ENCODE measurements around the gene ETV6.
"Not testable (repeated sequence)": the region's sequence is repeated elsewhere in the genome, so short reads cannot be mapped to it uniquely, and the experiment has no call there.

Gene ETV6

DNA sequence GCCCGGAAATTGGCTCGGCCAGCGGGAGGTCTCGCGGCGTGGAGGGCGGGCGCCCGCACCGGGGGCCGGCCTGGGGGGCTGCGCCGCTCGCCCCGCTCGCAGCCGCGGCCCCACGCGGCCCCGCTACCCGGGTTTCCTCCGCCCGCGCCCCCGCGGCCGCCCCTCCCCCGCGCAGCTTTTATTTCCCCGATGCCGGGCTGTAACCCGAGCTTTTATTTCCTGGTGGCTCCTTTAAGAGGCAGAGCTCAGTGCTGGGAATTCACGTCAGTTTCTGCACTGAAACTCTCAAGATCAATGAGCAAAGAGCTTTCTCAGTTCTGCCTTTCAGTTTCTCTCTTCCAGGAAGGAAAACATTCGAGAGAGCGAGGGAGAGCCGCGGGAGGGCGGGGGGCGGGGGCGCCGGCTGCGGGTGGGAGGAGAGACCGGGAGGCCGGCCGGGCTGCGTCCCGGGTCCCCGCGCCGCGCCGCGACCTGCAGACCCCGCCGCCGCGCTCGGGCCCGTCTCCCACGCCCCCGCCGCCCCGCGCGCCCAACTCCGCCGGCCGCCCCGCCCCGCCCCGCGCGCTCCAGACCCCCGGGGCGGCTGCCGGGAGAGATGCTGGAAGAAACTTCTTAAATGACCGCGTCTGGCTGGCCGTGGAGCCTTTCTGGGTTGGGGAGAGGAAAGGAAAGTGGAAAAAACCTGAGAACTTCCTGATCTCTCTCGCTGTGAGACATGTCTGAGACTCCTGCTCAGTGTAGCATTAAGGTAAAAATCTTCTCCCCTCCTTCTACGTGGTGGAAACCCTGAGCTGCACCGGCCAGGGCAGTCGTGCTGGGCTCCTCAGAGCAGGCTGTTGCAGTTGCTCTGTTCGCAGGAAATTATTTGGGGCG is at the start of gene ETV6:
TSS of gene ETV6 (plus strand) at position 262 of the 873 bp plus-strand sequence. CDS start at position 716, 454 bp downstream.
- DNase-seq = peak; percentile 41 to 66 (median 56)

DNA sequence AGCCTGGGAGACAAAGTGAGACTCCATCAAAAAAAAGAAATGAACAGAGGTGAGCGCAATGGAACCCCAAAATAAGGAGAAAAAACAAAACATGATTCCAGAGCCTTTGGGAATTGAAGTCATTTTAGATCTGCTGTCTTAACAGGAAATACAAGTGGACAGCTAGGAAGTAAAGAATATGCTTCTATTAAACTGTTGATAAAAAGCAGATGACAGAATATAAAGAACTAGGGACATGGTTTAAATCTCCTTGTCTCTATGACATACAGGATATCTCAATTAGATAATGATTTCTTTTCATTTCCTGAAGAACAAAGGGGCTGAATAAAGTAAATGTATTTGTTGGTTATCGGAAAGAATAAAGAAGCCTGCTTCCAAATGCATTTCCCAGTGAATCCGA is 49.3 kb upstream of the ETV6 start:
- DNase-seq = no peak

DNA sequence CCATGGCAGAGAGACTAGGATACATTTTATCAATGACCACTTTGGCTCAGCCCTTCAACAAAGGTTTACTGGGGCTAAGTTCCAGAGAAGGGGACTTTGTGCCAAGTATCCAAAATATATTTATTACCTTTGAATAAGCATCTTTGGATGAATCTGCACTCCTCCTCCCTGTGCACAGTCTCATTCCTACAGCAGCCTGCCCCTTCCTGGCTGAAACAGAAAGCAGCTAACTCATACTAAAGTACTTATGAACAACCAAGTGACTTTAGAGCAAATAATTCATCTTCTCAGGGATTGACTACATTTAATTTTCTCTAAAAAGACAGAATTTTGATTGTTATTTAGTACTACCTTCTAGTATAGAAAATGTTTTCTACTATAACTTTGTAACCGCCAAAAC is 47.8 kb upstream of the ETV6 start:
- no peak for DNase-seq

DNA sequence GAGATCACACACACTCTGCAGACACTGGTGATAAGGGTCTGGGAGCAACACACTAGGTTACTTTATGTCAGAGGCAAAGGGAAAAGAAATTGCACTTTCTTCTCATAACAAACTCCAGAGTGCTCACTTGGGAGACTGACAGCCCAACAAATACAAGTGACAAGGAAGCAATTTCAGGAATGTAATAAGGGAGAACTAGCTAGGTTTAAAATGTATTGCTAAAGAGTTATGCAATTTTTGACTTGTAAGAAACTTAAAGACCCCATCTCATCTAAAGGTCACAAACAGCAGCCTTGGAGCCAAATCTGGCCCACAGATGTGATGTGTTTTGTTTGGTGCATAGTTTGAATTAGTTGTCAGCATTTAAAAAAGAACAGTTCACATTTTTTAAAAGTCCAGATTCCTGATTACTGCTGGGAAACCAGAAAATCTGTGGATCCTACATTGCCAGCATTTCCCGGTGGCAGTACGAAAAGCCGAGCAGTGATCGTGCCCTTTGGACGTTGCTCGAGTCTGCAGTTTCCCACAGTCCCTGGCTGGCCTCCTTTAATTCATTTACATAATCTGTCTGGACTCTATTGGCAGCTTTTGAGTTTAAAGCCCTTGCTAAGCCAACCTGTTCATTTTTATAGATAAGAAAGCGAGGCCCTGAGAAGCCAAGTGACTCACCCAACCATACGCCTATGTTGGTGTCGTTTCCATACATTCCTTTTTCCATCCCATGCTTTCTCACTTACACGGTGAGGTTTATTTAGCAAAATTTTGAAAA is 42.0 kb upstream of the ETV6 start:
- no peak for DNase-seq

DNA sequence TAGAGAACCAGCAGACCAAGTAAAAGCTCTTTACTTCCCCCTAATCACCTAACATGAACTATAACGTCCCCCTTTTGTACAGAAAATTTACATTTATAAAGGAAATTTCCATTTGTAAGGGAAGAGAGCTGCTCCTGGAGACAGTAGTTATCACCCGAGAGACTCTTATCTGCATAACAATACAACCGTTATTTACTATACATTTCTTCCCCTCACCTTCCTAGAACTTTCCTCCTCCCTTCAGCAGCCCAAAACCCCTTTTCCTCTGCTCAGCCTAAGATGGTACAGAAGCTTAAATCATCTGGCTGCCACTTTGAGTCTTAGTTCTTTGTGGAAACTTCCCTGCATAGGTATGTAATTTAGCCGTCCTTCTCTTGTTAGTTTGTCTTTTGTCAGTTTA is 40.4 kb upstream of the ETV6 start:
- no peak for DNase-seq

DNA sequence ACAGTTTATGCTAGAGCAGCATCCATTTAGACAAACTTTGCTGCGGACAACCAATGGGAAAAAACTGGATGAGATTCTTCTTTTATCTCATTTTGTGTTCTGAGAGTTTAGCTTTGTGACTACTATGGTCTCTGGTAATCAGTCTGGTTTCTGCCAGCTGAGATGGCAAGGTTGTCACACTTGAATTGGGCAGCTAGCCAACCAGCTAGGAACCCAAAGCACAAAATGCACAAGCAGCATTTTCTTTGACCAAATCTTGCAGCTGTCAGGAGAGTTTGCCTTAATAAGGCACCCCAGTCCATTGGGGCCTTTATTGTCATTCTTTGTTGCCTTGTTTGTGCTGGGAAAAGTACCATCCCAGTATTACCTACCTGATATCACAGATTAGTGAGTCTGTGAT is 34.0 kb upstream of the ETV6 start:
- DNase-seq = no peak

DNA sequence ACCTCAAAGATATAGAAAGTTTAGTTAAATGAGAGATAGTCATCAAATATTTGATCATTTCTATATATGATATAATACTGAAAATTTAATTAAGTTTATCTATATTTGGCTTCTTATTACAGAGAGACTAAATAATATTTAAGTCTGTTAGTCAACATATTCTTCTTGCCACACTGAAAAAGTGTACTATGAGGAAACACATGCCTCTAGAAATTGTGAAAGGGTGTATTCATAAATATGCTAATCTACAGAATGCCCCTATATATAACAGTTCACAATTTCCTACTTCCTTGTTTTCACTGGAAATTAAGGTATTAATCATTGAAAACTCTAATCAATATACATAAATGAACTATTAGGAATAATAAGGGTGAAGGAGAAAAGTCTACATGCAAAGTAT is 31.4 kb upstream of the ETV6 start:
- no peak for DNase-seq

DNA sequence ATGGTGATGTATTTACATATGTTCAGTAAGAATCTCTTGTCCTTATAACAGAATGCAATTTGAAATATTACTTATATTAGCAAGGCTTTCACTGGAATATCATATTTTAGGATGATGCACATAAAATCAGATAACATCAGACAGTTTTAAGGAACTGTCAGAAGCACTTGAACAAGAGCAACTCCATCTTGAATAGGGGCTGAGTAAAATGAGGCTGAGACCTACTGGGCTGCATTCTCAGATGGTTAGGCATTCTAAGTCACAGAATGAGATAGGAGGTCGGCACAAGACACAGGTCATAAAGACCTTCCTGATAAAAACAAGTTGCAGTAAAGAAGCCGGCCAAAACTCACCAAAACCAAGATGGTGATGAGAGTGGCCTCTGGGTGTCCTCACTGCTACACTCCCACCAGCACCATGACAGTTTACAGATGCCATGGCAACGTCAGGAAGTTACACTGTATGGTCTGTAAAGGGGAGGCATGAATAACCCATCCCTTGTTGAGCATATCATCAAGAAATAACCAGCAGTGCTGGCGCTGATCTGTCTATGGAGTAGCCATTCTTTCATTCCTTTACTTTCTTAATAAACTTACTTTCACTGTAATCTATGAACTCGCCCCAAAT is 27.6 kb upstream of the ETV6 start:
- no peak for DNase-seq

DNA sequence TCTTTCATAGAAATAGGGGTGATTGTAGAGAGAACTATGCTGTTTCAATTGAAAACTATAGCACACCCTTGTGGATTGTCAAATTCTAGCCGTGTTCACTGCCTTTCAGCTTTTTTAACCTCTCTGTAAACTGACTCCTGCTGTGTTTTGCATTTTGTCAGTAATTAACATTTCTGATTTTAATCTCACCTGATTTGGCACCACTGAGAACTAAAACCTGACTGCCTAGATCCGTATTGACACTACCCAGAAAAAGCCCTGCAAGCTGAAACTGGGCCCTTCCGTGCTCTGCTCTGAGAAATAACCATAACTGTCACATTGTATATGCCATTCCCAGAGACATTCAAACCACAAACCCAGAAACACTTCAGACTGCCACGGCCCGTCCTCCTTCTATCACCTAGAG is 26.6 kb upstream of the ETV6 start:
- no peak for DNase-seq

DNA sequence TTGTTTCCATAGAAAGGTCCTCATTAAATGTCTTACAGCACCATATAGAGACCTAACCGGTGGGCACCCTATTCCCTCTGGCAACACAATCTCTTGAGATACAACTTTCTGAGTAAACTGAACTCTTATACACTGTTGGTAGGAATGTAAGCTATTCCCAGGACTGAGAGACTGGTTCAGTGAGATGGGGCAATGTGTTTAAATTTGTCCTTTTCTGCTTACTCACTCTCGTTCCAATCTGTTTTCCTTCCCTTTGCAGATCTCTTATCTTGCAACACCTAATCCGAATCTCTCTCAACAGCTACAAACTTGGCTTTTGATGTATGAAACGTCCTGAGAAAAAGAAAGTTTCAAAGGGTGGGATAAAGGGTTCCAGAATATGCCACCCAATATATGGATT is 26.1 kb upstream of the ETV6 start:
- no peak for DNase-seq

DNA sequence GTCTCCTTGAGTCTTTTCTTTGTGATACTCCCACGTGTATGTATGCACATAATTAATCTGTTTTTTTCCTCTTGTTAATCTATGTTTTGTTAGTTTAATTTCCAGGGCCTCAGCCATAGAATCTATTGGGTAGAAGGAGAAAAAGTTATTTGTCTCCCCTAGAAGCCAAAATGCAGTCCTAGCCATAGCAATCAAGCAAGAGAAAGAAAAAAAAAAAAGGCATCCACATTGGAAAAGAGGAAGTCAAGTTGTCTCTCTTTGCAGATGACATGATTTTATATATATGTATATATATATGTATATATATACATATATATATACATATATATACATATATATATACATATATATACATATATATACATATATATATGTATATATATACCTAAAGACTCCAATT is 25.4 kb upstream of the ETV6 start:
- no peak for DNase-seq

DNA sequence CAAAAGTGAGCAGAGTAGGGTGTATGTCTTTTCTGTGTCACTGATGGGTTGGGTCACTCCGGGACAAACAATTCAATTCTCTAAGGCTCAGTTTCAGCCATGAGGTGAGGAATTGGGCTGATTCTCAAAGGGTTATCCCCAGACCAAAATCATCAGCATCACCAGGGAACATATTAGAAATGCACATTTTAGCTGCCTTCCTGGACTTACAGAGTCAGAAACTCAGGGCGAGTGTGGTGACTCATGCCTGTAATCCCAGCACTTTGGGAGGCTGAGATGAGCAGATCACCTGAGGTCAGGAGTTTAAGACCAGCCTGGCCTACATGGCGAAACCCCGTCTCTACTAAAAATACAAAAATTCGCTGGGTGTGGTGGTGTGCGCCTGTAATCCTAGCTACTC is 21.8 kb upstream of the ETV6 start:
- not testable (repeated sequence) for DNase-seq

DNA sequence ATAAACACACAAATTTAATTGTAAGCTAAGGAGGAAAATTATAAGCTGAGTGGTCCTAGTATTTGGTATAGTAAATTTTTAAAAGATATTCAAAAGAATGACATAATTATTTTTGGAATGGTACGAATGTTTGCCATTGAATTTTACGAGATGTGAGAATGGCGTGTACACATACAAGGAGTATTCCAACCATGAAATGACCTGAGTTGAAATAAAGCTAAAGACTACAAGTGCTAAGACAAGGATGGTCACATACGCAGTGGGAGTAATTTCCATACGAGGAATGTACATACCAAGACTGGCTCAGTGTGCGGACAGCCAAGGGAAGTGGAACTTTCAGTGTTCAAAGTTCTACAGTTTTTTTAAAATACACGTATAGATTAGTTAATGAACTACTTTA is 21.1 kb upstream of the ETV6 start:
- no peak for DNase-seq

DNA sequence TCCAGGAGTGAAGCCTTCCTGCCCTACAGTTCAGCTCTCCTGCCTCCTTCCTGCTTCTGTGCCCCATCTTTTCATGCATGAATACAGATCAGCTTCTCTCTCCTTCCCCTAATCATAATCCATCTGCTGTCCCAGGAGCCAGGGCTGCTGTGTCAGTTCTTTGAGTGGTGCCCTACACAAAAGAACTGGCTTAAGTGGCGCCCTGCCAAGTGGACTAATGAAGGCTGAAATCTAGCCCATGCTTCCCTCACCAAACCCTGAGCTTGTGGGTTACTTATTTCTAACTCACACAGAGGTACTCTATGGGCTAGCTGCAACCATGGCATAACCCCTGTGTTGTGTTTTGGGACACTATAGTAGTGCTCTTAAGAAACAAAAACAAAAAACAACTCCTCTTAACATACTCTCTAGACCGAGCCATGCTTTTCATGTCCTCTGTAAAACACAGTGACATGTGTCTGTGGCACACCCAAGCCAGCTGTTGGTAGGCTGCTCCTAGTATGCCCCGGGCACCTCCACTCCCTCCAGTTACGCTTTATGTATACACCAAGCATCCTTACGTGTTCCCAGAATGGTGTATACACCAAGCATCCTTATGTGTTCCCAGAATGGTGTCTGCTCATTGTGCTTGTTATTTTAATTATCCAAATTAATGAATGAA is 19.3 kb upstream of the ETV6 start:
- DNase-seq = no peak

DNA sequence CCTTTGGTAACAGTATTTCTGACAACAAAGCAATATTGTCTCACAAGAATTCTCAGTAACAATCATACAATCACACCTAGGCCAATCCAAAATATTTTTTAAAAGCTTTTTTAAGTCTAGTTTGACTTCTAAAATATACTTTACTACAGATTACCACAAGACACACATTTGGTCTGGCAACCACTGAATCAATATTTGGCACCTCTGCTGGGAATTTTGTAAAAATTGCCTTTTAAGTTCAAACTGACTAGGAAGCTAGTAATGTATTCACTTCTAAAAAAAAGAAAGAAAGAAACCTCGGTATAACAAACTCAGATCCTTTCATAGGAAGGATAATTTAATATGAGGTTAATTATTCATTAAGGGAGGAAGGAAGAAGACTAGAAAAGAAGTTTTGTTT is 18.2 kb upstream of the ETV6 start:
- DNase-seq = no peak

DNA sequence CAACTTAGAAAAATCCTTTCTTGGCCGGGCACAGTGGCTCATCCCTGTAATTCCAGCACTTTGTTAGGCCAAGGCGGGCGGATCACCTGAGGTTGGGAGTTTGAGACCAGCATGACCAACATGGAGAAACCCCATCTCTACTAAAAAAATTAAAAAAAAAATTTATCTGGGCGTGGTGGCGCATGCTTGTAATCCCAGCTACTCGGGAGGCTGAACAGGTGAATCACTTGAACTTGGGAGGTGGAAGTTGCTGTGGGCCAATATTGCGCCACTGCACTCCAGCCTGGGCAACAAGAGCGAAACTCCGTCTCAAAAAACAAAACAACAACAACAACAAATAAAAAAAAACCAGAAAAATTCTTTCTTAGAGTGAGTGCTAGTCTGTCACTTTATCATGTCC is 17.6 kb upstream of the ETV6 start:
- DNase-seq = not testable (repeated sequence)

DNA sequence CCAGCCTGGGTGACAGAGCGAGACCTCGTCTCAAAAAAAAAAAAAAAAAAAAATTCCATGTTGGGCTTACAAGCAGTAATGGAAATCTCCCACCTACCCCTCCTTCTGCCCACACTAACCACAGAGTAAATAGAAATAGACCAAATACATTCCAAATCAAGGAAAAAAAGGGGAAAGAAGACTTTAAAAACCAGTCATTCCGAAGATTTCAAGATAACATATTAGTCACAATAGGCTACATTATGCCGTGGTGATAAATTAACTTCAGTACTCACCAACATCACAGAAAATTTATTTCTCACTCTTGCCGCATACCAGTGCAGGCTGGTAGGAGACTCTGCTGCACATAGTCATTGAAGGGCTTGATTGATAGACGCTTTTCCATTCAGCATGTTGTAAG is 15.5 kb upstream of the ETV6 start:
- no peak for DNase-seq

DNA sequence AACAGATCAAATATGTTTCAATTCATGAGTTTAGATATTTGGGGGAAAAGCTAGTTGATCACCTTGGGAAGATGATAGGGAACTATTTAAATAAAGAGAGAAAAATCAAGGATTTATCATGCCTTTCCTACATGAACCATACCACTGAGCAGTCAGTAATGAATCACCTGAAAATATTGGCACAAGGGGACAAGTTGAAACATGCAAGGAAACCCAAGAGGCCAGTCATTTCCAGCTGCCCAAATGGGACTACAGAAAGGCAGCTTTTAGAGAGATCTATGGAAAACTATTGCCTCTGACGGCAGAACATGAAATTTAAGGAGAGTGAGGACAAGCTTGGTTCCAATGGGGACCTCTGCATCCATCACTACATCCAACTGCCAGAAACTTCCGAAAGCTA is 14.1 kb upstream of the ETV6 start:
- no peak for DNase-seq

DNA sequence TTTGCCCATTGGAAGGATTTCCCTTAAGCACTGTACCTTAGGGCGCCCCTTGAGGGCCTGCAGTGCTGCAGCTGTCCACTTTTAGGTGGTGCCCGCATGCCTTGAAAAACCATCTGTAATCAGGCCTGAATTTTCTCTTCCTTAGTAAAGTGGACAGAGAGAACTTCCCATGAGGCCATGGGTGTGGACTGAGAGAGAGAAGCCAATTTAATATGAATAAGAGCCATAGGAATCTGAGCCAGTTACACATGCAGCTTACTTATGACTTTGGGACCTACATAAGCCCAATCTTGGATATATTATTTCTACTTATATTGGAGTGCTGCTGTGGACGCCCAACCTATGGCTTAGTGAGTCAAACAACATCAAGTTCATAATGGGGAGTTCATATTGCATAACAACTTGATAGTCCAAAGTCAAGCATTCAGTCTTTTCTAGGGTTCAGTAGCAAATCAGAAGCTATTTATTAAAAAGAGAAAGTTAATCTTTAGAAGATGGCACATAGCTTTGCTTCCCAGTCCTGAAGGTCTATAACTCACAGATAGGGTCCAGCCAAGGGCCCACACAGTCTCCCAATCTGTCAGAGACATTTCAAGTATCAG is 11.1 kb upstream of the ETV6 start:
- no peak for DNase-seq

DNA sequence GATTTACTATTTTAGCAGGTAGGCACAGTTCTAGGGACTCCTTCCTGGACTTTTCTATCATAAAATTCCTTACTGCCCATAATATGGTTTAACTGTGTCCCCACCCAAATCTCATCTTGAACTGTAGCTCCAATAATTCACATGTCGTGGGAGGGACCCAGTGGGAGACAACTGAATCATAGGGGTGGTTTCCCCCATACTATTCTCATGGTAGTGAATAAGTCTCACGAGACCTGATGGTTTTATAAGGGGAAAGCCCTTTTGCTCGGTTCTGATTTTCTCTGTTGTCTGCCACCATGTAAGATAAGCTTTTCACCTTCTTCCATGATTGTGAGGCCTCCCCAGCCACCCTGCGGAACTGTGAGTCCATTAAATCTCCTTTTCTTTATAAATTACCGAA is 10.0 kb upstream of the ETV6 start:
- DNase-seq = no peak

DNA sequence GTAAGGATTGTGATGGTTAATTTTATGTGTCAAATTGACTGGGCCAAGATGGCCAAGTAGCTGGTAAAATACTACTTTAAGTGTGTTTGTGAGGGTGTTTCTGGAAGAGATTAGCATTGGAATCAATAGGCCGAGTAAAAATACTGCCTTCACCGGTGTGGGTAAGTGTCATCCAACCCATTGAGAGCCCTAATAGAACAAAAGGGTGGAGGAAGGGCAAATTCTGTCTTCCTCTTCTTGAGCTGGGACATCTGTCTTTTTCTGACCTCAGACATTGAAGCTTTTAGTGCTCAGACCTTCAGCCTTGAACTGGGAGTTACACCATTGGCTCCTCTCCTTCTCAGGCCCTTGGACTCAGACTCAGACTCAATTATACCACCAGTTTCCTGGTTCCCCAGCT is 8.0 kb upstream of the ETV6 start:
- no peak for DNase-seq

DNA sequence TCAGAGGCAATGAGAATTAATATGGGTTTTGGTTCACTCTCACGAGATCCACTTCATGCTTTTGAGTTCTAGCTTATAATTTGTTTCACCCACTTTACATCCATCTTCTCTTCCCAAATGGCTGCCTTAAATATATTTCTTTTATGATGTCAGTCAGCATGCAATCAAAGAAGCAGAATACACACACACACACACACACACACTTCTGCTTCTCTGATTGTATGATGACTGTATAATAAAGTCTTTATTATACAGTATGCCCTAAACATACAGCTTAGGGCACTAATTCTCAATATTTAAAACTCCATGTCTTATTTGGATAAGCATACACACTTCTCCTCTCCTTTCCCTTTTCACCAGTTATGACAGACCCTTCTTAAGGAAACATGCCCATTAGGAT is 6.7 kb upstream of the ETV6 start:
- DNase-seq = no peak

DNA sequence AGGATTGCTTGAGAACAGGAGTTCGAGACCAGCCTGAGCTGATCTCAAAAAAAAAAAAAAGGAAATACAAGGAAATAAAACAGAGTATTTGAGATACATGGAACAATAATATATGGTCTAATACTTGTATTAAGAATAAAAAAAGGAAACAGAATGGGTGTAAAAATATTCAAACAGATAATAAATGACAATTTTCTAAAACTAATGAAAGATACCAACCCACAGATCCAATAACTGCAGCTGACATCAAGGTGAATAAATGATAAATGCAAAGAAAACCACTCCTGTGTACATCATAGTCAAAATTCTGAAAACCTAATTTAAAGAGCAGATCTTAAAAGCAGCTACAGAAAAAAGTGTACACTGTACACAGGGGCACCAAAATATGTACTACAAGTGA is 4.1 kb upstream of the ETV6 start:
- no peak for DNase-seq
